Measurements from ENCODE around the gene CCNC. TPM values are rescaled to one million over a fixed set of nuclear protein-coding genes. Genes with fewer than 3 reads are reported as not detected.
A peak's percentile ranks its signal among the peaks of the same experiment; 100 is the strongest.

Gene CCNC
- total and polyA plus RNA-seq, 2 of the 13 experiments (the other 11 are each of a cell fraction or from before 2014, with no cell fraction given): 69.6 to 141 TPM

DNA sequence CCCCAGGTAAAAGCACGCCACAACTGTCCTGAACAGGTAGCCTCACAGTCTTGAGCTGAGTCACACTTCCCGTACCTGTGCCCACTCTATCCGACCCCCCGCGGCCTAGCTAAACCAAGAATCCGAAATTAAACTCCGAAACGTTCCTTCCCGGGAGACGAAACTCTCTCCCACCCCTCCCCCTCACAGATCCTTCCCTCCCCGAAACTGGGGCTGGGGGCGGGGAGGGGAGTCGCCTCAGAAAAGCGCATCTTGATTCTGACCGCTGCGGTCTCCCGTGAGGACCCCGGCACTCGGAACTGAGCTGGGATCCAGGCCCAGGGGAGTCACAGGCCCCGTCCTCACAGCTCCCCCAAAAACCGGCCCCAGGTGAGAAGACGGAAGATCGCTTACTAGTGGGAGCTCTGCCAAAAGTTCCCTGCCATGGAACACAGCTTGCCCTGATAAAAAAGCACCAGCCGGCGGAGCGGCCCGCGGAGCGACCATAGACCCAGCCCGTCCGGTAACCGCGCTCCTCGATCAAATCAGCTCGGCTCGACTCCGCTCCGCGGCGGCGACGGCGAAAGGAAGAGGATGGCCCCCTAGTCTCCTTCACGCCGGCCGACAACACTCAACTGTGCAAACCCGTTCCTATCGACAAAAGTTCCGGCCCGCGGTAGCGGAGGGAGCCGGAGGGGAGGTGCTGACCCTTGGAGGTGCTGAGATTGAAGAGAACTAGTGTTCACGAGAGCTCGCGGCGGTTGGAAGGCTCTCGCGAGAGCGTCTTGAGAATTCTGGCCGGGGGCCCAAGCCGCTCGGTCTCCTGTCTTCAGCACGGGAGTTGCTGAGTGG, at the start of gene CCNC (continued):
- TF ChIP-seq HNF4A (CRISPR knock-in tag; IDR thresholded peaks at IDR 0.05) (peak; percentile 54), ZNF282 (IDR thresholded peaks at IDR 0.05; ENCODE audit: partially characterized antibody) (no peak), CBX5 (CRISPR knock-in tag; IDR thresholded peaks at IDR 0.05; ENCODE audit: borderline replicate concordance) (peak; percentile 98), FOXM1 (CRISPR knock-in tag; IDR thresholded peaks at IDR 0.05) (peak; percentile 33; the same call in 1 of the 2 replicates), GTF3A (CRISPR knock-in tag; conservative IDR thresholded peaks at IDR 0.05) (no peak), CREBL2 (CRISPR knock-in tag; IDR thresholded peaks at IDR 0.05; ENCODE audit: borderline replicate concordance) (no peak; the same call in 1 of the 2 replicates), ATF7 (IDR thresholded peaks at IDR 0.05) (no peak), ATF7 (CRISPR knock-in tag; IDR thresholded peaks at IDR 0.05) (no peak), MEIS2 (CRISPR knock-in tag; IDR thresholded peaks at IDR 0.05) (peak; percentile 87), ZNF670 (CRISPR knock-in tag; IDR thresholded peaks at IDR 0.05; ENCODE audit: borderline replicate concordance) (peak; percentile 88; the same call in 1 of the 2 replicates), ARNT2 (CRISPR knock-in tag; IDR thresholded peaks at IDR 0.05; ENCODE audit: low read depth) (peak; percentile 91; the same call in 1 of the 2 replicates), NFKB2 (CRISPR knock-in tag; IDR thresholded peaks at IDR 0.05; ENCODE audit: borderline replicate concordance) (peak; percentile 94; the same call in 1 of the 2 replicates), TBX3 (IDR thresholded peaks at IDR 0.05; ENCODE audit: borderline replicate concordance) (peak; percentile 59; the same call in 1 of the 2 replicates), ETS1 (CRISPR knock-in tag; IDR thresholded peaks at IDR 0.05) (0 out of 2 replicates have a peak, but pooled peaks have one; percentile 80), ZNF614 (CRISPR knock-in tag; IDR thresholded peaks at IDR 0.05; ENCODE audit: borderline replicate concordance) (peak; percentile 95)
- TF ChIP-seq, protein P1, sequence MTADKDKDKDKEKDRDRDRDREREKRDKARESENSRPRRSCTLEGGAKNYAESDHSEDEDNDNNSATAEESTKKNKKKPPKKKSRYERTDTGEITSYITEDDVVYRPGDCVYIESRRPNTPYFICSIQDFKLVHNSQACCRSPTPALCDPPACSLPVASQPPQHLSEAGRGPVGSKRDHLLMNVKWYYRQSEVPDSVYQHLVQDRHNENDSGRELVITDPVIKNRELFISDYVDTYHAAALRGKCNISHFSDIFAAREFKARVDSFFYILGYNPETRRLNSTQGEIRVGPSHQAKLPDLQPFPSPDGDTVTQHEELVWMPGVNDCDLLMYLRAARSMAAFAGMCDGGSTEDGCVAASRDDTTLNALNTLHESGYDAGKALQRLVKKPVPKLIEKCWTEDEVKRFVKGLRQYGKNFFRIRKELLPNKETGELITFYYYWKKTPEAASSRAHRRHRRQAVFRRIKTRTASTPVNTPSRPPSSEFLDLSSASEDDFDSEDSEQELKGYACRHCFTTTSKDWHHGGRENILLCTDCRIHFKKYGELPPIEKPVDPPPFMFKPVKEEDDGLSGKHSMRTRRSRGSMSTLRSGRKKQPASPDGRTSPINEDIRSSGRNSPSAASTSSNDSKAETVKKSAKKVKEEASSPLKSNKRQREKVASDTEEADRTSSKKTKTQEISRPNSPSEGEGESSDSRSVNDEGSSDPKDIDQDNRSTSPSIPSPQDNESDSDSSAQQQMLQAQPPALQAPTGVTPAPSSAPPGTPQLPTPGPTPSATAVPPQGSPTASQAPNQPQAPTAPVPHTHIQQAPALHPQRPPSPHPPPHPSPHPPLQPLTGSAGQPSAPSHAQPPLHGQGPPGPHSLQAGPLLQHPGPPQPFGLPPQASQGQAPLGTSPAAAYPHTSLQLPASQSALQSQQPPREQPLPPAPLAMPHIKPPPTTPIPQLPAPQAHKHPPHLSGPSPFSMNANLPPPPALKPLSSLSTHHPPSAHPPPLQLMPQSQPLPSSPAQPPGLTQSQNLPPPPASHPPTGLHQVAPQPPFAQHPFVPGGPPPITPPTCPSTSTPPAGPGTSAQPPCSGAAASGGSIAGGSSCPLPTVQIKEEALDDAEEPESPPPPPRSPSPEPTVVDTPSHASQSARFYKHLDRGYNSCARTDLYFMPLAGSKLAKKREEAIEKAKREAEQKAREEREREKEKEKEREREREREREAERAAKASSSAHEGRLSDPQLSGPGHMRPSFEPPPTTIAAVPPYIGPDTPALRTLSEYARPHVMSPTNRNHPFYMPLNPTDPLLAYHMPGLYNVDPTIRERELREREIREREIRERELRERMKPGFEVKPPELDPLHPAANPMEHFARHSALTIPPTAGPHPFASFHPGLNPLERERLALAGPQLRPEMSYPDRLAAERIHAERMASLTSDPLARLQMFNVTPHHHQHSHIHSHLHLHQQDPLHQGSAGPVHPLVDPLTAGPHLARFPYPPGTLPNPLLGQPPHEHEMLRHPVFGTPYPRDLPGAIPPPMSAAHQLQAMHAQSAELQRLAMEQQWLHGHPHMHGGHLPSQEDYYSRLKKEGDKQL (CRISPR knock-in tag; IDR thresholded peaks at IDR 0.05; ENCODE audit: low read depth): peak; percentile 67
- TF ChIP-seq, protein P2, sequence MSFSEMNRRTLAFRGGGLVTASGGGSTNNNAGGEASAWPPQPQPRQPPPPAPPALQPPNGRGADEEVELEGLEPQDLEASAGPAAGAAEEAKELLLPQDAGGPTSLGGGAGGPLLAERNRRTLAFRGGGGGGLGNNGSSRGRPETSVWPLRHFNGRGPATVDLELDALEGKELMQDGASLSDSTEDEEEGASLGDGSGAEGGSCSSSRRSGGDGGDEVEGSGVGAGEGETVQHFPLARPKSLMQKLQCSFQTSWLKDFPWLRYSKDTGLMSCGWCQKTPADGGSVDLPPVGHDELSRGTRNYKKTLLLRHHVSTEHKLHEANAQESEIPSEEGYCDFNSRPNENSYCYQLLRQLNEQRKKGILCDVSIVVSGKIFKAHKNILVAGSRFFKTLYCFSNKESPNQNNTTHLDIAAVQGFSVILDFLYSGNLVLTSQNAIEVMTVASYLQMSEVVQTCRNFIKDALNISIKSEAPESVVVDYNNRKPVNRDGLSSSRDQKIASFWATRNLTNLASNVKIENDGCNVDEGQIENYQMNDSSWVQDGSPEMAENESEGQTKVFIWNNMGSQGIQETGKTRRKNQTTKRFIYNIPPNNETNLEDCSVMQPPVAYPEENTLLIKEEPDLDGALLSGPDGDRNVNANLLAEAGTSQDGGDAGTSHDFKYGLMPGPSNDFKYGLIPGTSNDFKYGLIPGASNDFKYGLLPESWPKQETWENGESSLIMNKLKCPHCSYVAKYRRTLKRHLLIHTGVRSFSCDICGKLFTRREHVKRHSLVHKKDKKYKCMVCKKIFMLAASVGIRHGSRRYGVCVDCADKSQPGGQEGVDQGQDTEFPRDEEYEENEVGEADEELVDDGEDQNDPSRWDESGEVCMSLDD (CRISPR knock-in tag; IDR thresholded peaks at IDR 0.05; ENCODE audit: borderline replicate concordance): no peak
- TF ChIP-seq, protein P3, sequence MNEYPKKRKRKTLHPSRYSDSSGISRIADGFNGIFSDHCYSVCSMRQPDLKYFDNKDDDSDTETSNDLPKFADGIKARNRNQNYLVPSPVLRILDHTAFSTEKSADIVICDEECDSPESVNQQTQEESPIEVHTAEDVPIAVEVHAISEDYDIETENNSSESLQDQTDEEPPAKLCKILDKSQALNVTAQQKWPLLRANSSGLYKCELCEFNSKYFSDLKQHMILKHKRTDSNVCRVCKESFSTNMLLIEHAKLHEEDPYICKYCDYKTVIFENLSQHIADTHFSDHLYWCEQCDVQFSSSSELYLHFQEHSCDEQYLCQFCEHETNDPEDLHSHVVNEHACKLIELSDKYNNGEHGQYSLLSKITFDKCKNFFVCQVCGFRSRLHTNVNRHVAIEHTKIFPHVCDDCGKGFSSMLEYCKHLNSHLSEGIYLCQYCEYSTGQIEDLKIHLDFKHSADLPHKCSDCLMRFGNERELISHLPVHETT (CRISPR knock-in tag; conservative IDR thresholded peaks at IDR 0.05): peak; percentile 97
